Endothelial cell (in vitro differentiated cells): Measurements from ENCODE around the gene PTPRJ. TPM values are rescaled to one million over a fixed set of nuclear protein-coding genes. Genes with fewer than 3 reads are reported as not detected.
"Not testable (repeated sequence)": the region's sequence is repeated elsewhere in the genome, so short reads cannot be mapped to it uniquely, and the experiment has no call there.

Experiments
- DNase-seq: peaks from one replicate; pipeline ENCODE4 v3.0.0; 2021; ENCODE audit warnings: low spot score
- H3K27ac Mint-ChIP-seq: one replicate; pipeline ENCODE4 v1.8.0; 2021; ENCODE audit warnings: mixed read lengths, inconsistent platforms; ENCODE audit not compliant: unreplicated experiment
- H3K27me3 Mint-ChIP-seq: one replicate; pipeline ENCODE4 v1.8.0; 2021; ENCODE audit warnings: mild to moderate bottlenecking, moderate library complexity, mixed read lengths, inconsistent platforms; ENCODE audit not compliant: unreplicated experiment
- H3K36me3 Mint-ChIP-seq: one replicate; pipeline ENCODE4 v1.8.0; 2021; ENCODE audit warnings: mild to moderate bottlenecking, low read depth, mixed read lengths, inconsistent platforms; ENCODE audit not compliant: unreplicated experiment
- H3K4me1 Mint-ChIP-seq: one replicate; pipeline ENCODE4 v1.8.0; 2021; ENCODE audit warnings: mild to moderate bottlenecking, mixed read lengths, inconsistent platforms; ENCODE audit not compliant: unreplicated experiment
- H3K4me3 Mint-ChIP-seq: one replicate; pipeline ENCODE4 v1.8.0; 2021; ENCODE audit warnings: mild to moderate bottlenecking, mixed read lengths, inconsistent platforms; ENCODE audit not compliant: unreplicated experiment
- H3K9me3 Mint-ChIP-seq: one replicate; pipeline ENCODE4 v1.8.0; 2021; ENCODE audit warnings: mixed read lengths, inconsistent platforms; ENCODE audit not compliant: unreplicated experiment
- CTCF ChIP-seq: fragments of 200-600 bp; sonication (generic); IDR thresholded peaks from one replicate; pipeline ENCODE4 v1.5.0; 2021; ENCODE audit warnings: antibody characterized with exemption; ENCODE audit not compliant: unreplicated experiment
- total RNA-seq: library from RNA; stranded (reverse); fragmentation: NEBNext Ultra II Directional; extraction: Animal tissue kit (Norgen Biotek cat#: 25700); gene quantifications from one replicate; pipeline ENCODE4 v1.2.1, GENCODE V29; 2021; ENCODE audit not compliant: unreplicated experiment

The PTPRJ gene
- total RNA-seq, 1 donor from 2014 or later: 1.6 TPM

GRCh38 chr11:48129697-48130395 lies 149.5 kb downstream of the PTPRJ start:
- no peak overlapping the region for H3K4me3 Mint-ChIP-seq
- TF ChIP-seq CTCF: no peak

GRCh38 chr11:48134221-48134922 lies 154.0 kb downstream of the PTPRJ start:
- TF ChIP-seq CTCF: no peak
- DNase-seq: no peak
- Mint-ChIP-seq H3K9me3 (no peaks in the 10 kb centered on the region), H3K27me3 (peaks cover under 1% of the 10 kb centered on the region), H3K4me3 (no peak overlapping the region), H3K4me1 (no peaks in the 10 kb centered on the region), H3K36me3 (no peaks in the 10 kb centered on the region), H3K27ac (no peak overlapping the region)

More at GRCh38 chr11:48129697-48130395, 149.5 kb downstream of the PTPRJ start:
- Mint-ChIP-seq H3K27ac (no peak overlapping the region), H3K36me3 (no peaks in the 10 kb centered on the region), H3K27me3 (peaks cover 4% of the 10 kb centered on the region), H3K4me1 (peaks cover 4% of the 10 kb centered on the region), H3K9me3 (no peaks in the 10 kb centered on the region)
- no peak for DNase-seq

- no peak for DNase-seq
- no peaks in the 10 kb centered on the region for H3K27me3 Mint-ChIP-seq
- no peak overlapping the region for H3K4me3 Mint-ChIP-seq
- no peak for TF ChIP-seq CTCF
- no peaks in the 10 kb centered on the region for H3K36me3 Mint-ChIP-seq
- H3K4me1 Mint-ChIP-seq: no peaks in the 10 kb centered on the region
- no peaks in the 10 kb centered on the region for H3K9me3 Mint-ChIP-seq
- no peak overlapping the region for H3K27ac Mint-ChIP-seq
Measured at GRCh38 chr11:48138222-48138621, 157.9 kb downstream of the PTPRJ start.

GRCh38 chr11:48139896-48140295 lies 159.5 kb downstream of the PTPRJ start:
- not testable (repeated sequence) for H3K4me3 Mint-ChIP-seq, H3K4me1 Mint-ChIP-seq, H3K36me3 Mint-ChIP-seq, H3K27me3 Mint-ChIP-seq, DNase-seq, H3K27ac Mint-ChIP-seq, H3K9me3 Mint-ChIP-seq

DNA sequence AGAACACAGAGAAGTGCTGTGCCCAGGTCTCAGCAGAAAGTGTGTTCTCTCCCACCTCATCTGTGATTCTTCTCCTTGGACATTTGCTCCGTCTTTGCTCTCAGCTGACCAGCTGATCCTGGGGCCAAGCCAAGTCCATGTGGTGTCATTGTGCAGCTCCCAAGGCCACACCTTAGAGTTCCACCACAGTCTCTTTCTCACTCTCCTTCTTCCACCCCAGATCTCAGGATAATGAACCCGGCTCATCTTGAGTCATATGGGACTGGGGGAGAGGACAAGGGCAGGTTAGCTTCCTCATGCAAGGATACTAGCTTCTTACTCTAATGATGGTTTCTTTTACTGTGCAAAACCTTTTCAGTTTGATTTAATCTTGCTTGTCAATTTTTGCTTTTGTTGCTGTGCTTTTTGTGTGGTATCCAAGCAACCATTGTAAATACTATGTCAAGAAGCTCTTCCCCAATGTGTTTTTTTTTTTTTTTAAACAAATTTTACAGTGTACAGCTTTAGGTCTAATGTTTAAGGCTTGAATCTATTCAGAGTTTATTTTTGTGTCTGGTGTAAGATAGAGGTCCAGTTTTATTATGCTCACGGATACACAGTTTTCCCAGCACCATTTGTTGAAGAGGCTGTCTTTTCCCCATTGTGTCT lies 161.2 kb downstream of the PTPRJ start:
- no peaks in the 10 kb centered on the region for H3K36me3 Mint-ChIP-seq
- no peaks in the 10 kb centered on the region for H3K9me3 Mint-ChIP-seq
- H3K4me3 Mint-ChIP-seq: no peak overlapping the region
- no peaks in the 10 kb centered on the region for H3K4me1 Mint-ChIP-seq
- H3K27ac Mint-ChIP-seq: no peak overlapping the region
- H3K27me3 Mint-ChIP-seq: peaks cover 1% of the 10 kb centered on the region
- TF ChIP-seq CTCF: no peak
- no peak for DNase-seq
